Measurements from ENCODE around the gene ALAD. TPM values are rescaled to one million over a fixed set of nuclear protein-coding genes. Genes with fewer than 3 reads are reported as not detected.
A peak's percentile ranks its signal among the peaks of the same experiment; 100 is the strongest.

The ALAD gene
- total and polyA plus RNA-seq, 2 of the 8 experiments (the other 6 are each of a cell fraction or from before 2014, with no cell fraction given), result 8.2 to 15.3 TPM

- no peak overlapping the region for H2BK15ac ChIP-seq (ENCODE audit: low read length)
- WGBS, 2 experiments (ENCODE audit: extremely low coverage in 1 of 2, insufficient coverage in 1 of 2, insufficient read length in 1 of 2, insufficient replicate concordance in 2 of 2, low coverage in 1 of 2, low lambda C conversion rate in 2 of 2, missing lambda C conversion rate in 1 of 2), result 85% methylated on average over 14 of the region's 15 CpGs; no CpG with 5 or more reads in 1 of the 2 experiments
- H2BK12ac ChIP-seq (ENCODE audit: low read depth, low read length), result no peak overlapping the region
- H3K9ac ChIP-seq (replicated peaks in 1 of 4; ENCODE audit: extremely low read depth in 1 of 4, low read depth in 3 of 4, low read length in 3 of 4), result no peak overlapping the region
- no peaks in the 10 kb centered on the region; the same call in 1 of the 2 replicates for H3K79me1 ChIP-seq (ENCODE audit: low read depth, low read length)
- H3K18ac ChIP-seq (ENCODE audit: extremely low read depth, low read length), result no peak overlapping the region
- H4K8ac ChIP-seq (ENCODE audit: extremely low read depth, insufficient read depth, low read length), result no peak overlapping the region; the same call in 1 of the 2 replicates
- H4K91ac ChIP-seq (replicated peaks; ENCODE audit: insufficient read length, low read length), result no peak overlapping the region
- peak overlapping the region in 1 of 2 experiments; percentile 28; a peak in 1 of 4 replicates for H3K4me2 ChIP-seq (ENCODE audit: insufficient read depth in 1 of 2, low read depth in 2 of 2, low read length in 2 of 2)
- CTCF ChIA-PET (ENCODE audit: partially characterized antibody), result interaction anchor here (1.5 to 2.9 kb wide), 2 partner anchors 10 to 11 kb away, joined by 3 to 6 read pairs; no protein-coding TSS in a partner anchor
- no peak overlapping the region for H3K4ac ChIP-seq (replicated peaks; ENCODE audit: insufficient read length, low read depth, low read length)
- DNase-seq (ENCODE audit: low read depth in 1 of 2, low spot score in 2 of 2), result no peak
- no peak overlapping the region for H2BK5ac ChIP-seq (ENCODE audit: low read depth, low read length)
- no peak overlapping the region for H2BK20ac ChIP-seq (ENCODE audit: low read length)
- no peaks in the 10 kb centered on the region for H3K79me2 ChIP-seq (ENCODE audit: control insufficient read depth in 1 of 2, insufficient read depth in 2 of 2, low read length in 2 of 2)
- no peaks in the 10 kb centered on the region; a peak in 1 of 7 replicates for H3K4me1 ChIP-seq (replicated peaks in 1 of 4; ENCODE audit: control insufficient read depth in 3 of 4, insufficient read depth in 4 of 4, low read length in 3 of 4)
- no peak overlapping the region for H2BK120ac ChIP-seq (replicated peaks; ENCODE audit: low read depth, low read length)
- POLR2A ChIA-PET (ENCODE audit: partially characterized antibody), result interaction anchor here (1.0 to 1.2 kb wide), 2 partner anchors 10 to 20 kb away, joined by 4 to 5 read pairs; partner anchors contain the start of gene WDR31
- H2AFZ ChIP-seq (ENCODE audit: low read length), result no peak overlapping the region
- no peaks in the 10 kb centered on the region for H3K27me3 ChIP-seq (replicated peaks in 1 of 4; ENCODE audit: control insufficient read depth in 3 of 4, extremely low read depth in 1 of 4, insufficient read depth in 3 of 4, low read length in 3 of 4)
- no peak overlapping the region for H3K56ac ChIP-seq (replicated peaks; ENCODE audit: insufficient read length, low read depth, low read length)
- H3K4me3 ChIP-seq (ENCODE audit: extremely low read depth in 1 of 4, insufficient read depth in 2 of 4, low read depth in 3 of 4, low read length in 4 of 4), result no peak overlapping the region
- H3K36me3 ChIP-seq (ENCODE audit: control insufficient read depth in 2 of 4, insufficient read depth in 4 of 4, low read length in 3 of 4), result no peaks in the 10 kb centered on the region
- FAIRE-seq, result no peak
- H4K20me1 ChIP-seq (replicated peaks in 1 of 2; ENCODE audit: control insufficient read depth in 1 of 2, insufficient read depth in 2 of 2, low read length in 2 of 2), result peaks cover 0 to 2% of the 10 kb centered on the region in 2 experiments
- TF ChIP-seq SIRT6 (IDR thresholded peaks at IDR 0.05; ENCODE audit: low read length) (no peak), BACH1 (IDR thresholded peaks at IDR 0.05; ENCODE audit: low read length) (no peak), SIN3A (conservative IDR thresholded peaks at IDR 0.05 in 1 of 2, IDR thresholded peaks at IDR 0.05 in 1 of 2; ENCODE audit: low read depth in 1 of 2, low read length in 2 of 2) (no peak), MAX (IDR thresholded peaks at IDR 0.05) (no peak), CBX8 (IDR thresholded peaks at IDR 0.05; ENCODE audit: borderline replicate concordance, low read depth, low read length) (no peak), TAF1 (IDR thresholded peaks at IDR 0.05; ENCODE audit: low read depth, low read length) (no peak)
- TF ChIP-seq, protein P1, sequence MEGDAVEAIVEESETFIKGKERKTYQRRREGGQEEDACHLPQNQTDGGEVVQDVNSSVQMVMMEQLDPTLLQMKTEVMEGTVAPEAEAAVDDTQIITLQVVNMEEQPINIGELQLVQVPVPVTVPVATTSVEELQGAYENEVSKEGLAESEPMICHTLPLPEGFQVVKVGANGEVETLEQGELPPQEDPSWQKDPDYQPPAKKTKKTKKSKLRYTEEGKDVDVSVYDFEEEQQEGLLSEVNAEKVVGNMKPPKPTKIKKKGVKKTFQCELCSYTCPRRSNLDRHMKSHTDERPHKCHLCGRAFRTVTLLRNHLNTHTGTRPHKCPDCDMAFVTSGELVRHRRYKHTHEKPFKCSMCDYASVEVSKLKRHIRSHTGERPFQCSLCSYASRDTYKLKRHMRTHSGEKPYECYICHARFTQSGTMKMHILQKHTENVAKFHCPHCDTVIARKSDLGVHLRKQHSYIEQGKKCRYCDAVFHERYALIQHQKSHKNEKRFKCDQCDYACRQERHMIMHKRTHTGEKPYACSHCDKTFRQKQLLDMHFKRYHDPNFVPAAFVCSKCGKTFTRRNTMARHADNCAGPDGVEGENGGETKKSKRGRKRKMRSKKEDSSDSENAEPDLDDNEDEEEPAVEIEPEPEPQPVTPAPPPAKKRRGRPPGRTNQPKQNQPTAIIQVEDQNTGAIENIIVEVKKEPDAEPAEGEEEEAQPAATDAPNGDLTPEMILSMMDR (IDR thresholded peaks at IDR 0.05; ENCODE audit: control extremely low read depth in 1 of 3, insufficient read depth in 1 of 3, low read depth in 1 of 3, low read length in 3 of 3), result no peak
- TF ChIP-seq, protein P2, sequence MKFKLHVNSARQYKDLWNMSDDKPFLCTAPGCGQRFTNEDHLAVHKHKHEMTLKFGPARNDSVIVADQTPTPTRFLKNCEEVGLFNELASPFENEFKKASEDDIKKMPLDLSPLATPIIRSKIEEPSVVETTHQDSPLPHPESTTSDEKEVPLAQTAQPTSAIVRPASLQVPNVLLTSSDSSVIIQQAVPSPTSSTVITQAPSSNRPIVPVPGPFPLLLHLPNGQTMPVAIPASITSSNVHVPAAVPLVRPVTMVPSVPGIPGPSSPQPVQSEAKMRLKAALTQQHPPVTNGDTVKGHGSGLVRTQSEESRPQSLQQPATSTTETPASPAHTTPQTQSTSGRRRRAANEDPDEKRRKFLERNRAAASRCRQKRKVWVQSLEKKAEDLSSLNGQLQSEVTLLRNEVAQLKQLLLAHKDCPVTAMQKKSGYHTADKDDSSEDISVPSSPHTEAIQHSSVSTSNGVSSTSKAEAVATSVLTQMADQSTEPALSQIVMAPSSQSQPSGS (IDR thresholded peaks at IDR 0.05; ENCODE audit: low read length), result no peak
- no peak overlapping the region for H3K23ac ChIP-seq (ENCODE audit: insufficient read length)
- H3K14ac ChIP-seq (ENCODE audit: insufficient read length), result no peak overlapping the region
- H3K9me3 ChIP-seq (ENCODE audit: insufficient read depth in 2 of 2, low read depth in 1 of 2, low read length in 1 of 2), result no peaks in the 10 kb centered on the region
- no peak overlapping the region for H4K5ac ChIP-seq (ENCODE audit: insufficient read length, low read depth, low read length)
- H3K27ac ChIP-seq (ENCODE audit: low read depth, low read length), result no peak overlapping the region; the same call in 1 of the 2 replicates
- H2AK5ac ChIP-seq (ENCODE audit: low read depth, low read length), result no peak overlapping the region
- H3K23me2 ChIP-seq (ENCODE audit: low read depth, low read length), result no peaks in the 10 kb centered on the region
These were observed 40.7 kb downstream of the ALAD start for GRCh38 chr9:113360242-113360842.

Measured in H1 (cell line).